Mesothelial cell of epicardium (in vitro differentiated cells): ENCODE results near the gene ZBTB34. TPM values are rescaled to one million over a fixed set of nuclear protein-coding genes. Genes with fewer than 3 reads are reported as not detected.

Source experiments
- DNase-seq, 2 experiments: peaks; one replicate each; pipeline ENCODE4 v3.0.0; 2021; ENCODE audit warnings: low spot score in 2 of 2; ENCODE audit not compliant: unreplicated experiment in 2 of 2
- H3K27ac Mint-ChIP-seq: 2 replicates; pipeline ENCODE4 v1.8.0; 2021; ENCODE audit warnings: mixed read lengths
- H3K27me3 Mint-ChIP-seq: 2 replicates; pipeline ENCODE4 v1.8.0; 2021; ENCODE audit warnings: low read depth, mixed read lengths
- H3K36me3 Mint-ChIP-seq: 2 replicates; pipeline ENCODE4 v1.8.0; 2021; ENCODE audit warnings: mixed read lengths
- H3K4me1 Mint-ChIP-seq: 2 replicates; pipeline ENCODE4 v1.8.0; 2021; ENCODE audit warnings: mixed read lengths
- H3K4me3 Mint-ChIP-seq: 2 replicates; pipeline ENCODE4 v1.8.0; 2021; ENCODE audit warnings: mild to moderate bottlenecking, moderate library complexity, mixed read lengths
- H3K9me3 Mint-ChIP-seq: 2 replicates; pipeline ENCODE4 v1.8.0; 2021; ENCODE audit warnings: mixed read lengths
- total RNA-seq: library from RNA; stranded (reverse); gene quantifications from 3 replicates; pipeline ENCODE4 v1.2.1, GENCODE V29; 2021
- TF ChIP-seq, protein P1 (sequence below): fragments of 200-600 bp; sonication (generic); IDR thresholded peaks from one replicate; pipeline ENCODE4 v1.5.0; 2021; ENCODE audit warnings: antibody characterized with exemption; ENCODE audit not compliant: unreplicated experiment

The ZBTB34 gene
- total RNA-seq, 1 donor from 2014 or later = 23.3 TPM

DNA sequence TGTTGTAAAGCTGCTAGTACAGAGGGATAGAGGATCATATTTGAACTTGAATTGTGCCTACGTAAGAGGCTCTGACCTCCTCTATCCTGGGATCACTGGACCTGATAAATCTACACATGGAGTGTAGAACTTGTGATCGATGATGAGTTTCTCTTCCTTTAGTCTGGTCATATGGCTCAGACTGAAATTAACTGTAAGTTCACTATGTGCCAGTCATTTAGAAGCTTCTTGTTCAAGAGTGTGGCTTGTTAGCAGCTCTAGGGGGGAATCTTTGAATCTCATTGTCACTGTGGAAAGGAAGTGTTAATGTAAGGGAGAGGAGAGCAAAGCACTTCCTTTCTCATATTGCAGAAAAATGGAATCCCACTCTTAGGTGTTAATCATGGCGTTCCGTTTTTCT is 12.1 kb downstream of the ZBTB34 start:
- no peak for DNase-seq
- H3K4me3 Mint-ChIP-seq = no peak overlapping the region
- no peaks in the 10 kb centered on the region for H3K9me3 Mint-ChIP-seq
- H3K27me3 Mint-ChIP-seq = no peaks in the 10 kb centered on the region
- peaks cover 29% of the 10 kb centered on the region for H3K4me1 Mint-ChIP-seq
- TF ChIP-seq, protein P1, sequence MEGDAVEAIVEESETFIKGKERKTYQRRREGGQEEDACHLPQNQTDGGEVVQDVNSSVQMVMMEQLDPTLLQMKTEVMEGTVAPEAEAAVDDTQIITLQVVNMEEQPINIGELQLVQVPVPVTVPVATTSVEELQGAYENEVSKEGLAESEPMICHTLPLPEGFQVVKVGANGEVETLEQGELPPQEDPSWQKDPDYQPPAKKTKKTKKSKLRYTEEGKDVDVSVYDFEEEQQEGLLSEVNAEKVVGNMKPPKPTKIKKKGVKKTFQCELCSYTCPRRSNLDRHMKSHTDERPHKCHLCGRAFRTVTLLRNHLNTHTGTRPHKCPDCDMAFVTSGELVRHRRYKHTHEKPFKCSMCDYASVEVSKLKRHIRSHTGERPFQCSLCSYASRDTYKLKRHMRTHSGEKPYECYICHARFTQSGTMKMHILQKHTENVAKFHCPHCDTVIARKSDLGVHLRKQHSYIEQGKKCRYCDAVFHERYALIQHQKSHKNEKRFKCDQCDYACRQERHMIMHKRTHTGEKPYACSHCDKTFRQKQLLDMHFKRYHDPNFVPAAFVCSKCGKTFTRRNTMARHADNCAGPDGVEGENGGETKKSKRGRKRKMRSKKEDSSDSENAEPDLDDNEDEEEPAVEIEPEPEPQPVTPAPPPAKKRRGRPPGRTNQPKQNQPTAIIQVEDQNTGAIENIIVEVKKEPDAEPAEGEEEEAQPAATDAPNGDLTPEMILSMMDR = no peak
- H3K36me3 Mint-ChIP-seq = peaks cover 7% of the 10 kb centered on the region
- peak overlapping the region; percentile 61 for H3K27ac Mint-ChIP-seq

DNA sequence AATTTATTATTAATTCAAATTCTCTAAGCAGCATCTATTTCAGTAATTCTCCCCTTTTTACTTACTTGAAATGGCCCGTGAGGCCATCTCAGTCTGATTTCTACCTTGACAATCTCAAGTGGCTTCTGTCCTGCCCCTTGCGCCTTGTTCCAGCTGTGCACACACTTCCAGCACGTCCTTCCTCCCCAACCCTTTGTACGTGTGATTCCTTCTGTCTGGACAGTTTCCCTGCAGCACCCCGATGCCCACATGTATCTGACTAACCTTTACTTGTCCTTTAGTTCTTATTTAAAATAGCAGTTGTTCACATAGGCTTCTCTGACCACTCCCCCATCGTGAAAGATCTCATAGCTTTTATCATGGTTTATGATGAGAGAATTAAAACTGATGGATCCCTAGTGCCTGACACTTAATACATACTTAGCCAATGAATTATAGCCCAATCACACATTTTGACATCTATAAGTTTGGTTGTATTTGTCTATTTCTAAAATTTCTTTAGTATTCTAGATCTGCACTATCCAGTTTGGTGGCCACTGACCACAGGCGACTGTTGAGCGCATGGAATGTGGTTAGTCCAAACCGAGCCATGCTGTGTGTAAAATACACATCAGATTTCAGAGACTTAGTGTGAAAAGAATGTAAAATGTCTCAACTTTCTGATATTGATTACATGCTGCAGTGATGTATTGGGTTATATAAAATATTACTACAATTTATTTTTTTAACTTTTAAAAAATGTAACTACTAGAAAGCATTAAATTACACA is 14.3 kb downstream of the ZBTB34 start:
- peak overlapping the region; percentile 17 for H3K27ac Mint-ChIP-seq
- H3K27me3 Mint-ChIP-seq = no peaks in the 10 kb centered on the region
- H3K9me3 Mint-ChIP-seq = no peaks in the 10 kb centered on the region
- no peak overlapping the region for H3K4me3 Mint-ChIP-seq
- H3K36me3 Mint-ChIP-seq = peaks cover 9% of the 10 kb centered on the region
- TF ChIP-seq, protein P1 = no peak
- H3K4me1 Mint-ChIP-seq = peaks cover 12% of the 10 kb centered on the region
- DNase-seq = no peak

DNA sequence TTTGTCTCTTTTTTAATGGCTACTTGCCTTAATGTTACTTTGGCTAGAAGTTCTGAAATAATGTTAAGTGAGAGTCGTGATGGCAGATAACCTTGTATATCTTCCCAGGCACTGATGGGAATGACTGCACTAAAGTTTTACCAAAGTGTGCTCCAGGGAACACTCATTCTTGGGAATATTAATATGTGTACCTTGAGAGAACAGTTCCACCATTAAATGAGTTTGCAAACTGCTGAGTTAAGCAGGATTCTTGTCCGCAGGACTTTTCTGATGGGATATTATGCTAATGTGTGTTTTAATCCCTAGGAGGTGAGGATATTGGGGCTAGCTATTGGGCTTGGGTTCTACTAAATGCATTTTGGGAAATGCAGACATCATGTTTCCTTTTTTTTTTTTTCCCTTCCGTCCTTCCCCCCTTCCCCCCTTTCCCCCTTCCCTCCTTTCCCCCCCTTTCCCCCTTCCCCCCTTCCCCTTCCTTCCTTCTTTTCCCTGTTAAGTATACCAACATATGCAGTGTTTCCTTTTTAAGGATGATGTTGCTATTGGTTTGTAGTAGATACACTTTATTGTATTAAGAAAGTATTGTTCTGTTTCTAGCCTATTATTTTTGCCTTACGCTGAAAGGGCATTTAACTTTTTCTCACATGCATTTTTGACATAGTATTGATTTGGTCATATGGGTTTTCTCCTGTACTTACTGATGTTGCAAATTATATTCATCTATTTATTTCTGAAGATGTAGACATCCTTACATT is 15.5 kb downstream of the ZBTB34 start:
- Mint-ChIP-seq H3K4me1 (peaks cover 9% of the 10 kb centered on the region), H3K4me3 (no peak overlapping the region), H3K27ac (peak overlapping the region; percentile 73), H3K9me3 (no peaks in the 10 kb centered on the region), H3K27me3 (no peaks in the 10 kb centered on the region), H3K36me3 (peaks cover 19% of the 10 kb centered on the region)
- no peak for DNase-seq
- TF ChIP-seq, protein P1 = no peak

DNA sequence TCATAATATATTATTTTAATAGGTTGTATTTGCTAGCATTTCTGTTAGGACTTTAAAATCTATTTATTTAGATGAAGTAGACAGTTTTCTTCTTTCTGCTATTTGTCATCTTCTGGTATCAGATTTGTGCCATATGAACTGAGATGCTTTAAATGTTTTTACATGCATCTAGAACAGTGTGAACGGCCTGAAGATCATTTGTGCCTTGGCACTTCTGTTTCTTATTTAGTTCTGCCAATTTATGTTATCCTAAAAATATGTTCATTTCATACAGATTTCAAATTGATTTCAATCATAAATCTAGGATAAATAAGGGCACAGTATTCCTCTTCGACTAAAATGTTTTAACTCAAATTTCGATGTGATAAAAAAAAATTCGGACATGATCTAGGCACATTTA is 16.1 kb downstream of the ZBTB34 start:
- H3K4me1 Mint-ChIP-seq = peaks cover 9% of the 10 kb centered on the region
- H3K4me3 Mint-ChIP-seq = no peak overlapping the region
- peaks cover 19% of the 10 kb centered on the region for H3K36me3 Mint-ChIP-seq
- no peak for DNase-seq
- TF ChIP-seq, protein P1 = no peak
- H3K27me3 Mint-ChIP-seq = no peaks in the 10 kb centered on the region
- no peaks in the 10 kb centered on the region for H3K9me3 Mint-ChIP-seq
- no peak overlapping the region for H3K27ac Mint-ChIP-seq

DNA sequence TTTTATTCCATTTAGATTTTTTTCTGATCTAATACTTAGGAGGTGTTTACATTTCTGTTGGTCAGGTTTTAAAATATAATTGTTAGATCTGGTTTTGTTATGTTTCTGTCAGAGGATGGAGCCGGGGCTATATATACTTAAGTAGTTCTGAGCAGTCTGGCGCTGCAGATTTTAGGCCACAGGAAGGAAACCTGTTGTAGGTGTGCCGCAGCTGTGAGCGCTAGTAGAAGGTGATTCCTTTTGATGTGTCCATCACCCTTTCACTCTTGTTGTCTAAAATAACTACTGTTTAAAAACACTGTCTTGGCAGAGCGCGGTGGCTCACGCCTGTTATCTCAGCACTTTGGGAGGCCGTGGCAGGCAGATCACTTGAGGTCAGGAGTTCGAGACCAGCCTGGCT is 17.0 kb downstream of the ZBTB34 start:
- TF ChIP-seq, protein P1 = no peak
- Mint-ChIP-seq H3K9me3 (no peaks in the 10 kb centered on the region), H3K4me3 (no peak overlapping the region), H3K27me3 (no peaks in the 10 kb centered on the region), H3K36me3 (peaks cover 24% of the 10 kb centered on the region), H3K27ac (peak overlapping the region; percentile 27), H3K4me1 (peaks cover 9% of the 10 kb centered on the region)
- DNase-seq = no peak
